CD4-positive, alpha-beta T cell (primary cell): ENCODE data around the gene TBCD. TPM values are rescaled to one million over a fixed set of nuclear protein-coding genes. Genes with fewer than 3 reads are reported as not detected.

Experiments
- ATAC-seq: fragments of 200-7000 bp; cut with Tn5 transposase; one replicate; pipeline ENCODE4 v1.10.0; 2022; ENCODE audit warnings: mild to moderate bottlenecking; ENCODE audit not compliant: poor library complexity
- CTCF ChIA-PET: fragments of 350-600 bp; sonication (Branson Sonifier 250); formaldehyde crosslinking; loops from one replicate; lab custom pipeline; 2021; ENCODE audit warnings: antibody characterized with exemption, inconsistent platforms; lab: Charles Lee
- POLR2A ChIA-PET: fragments of 350-600 bp; sonication (Branson Sonifier 250); formaldehyde crosslinking; loops from one replicate; lab custom pipeline; 2021; ENCODE audit warnings: antibody characterized with exemption, inconsistent platforms; lab: Charles Lee
- DNase-seq, 14 experiments: peaks; one replicate each; pipeline ENCODE4 v3.0.0-alpha.2; 2013 to 2020; ENCODE audit warnings: mixed read lengths in 2 of 14
- H3K27ac ChIP-seq, 2 donors: one replicate each; pipeline versions ENCODE4 v1.5.1 to v1.7.0; 2013; ENCODE audit warnings: low read length in 2 of 2, low read depth in 1 of 2, mild to moderate bottlenecking in 1 of 2
- H3K27me3 ChIP-seq, 2 experiments: 1 replicate in 1 of 2; 2 replicates in 1 of 2; pipeline versions ENCODE4 v1.6.1 to v1.7.0; 2013; ENCODE audit warnings: low read length in 2 of 2, control low read depth in 1 of 2, mild to moderate bottlenecking in 1 of 2, moderate library complexity in 1 of 2; ENCODE audit not compliant: insufficient read depth in 2 of 2, control insufficient read depth in 1 of 2
- H3K36me3 ChIP-seq: one replicate; pipeline ENCODE4 v1.6.1; 2013; ENCODE audit warnings: low read length, control low read depth; ENCODE audit not compliant: insufficient read depth
- H3K4me1 ChIP-seq: one replicate; pipeline ENCODE4 v1.6.1; 2013; ENCODE audit warnings: low read length, control low read depth; ENCODE audit not compliant: insufficient read depth
- H3K4me3 ChIP-seq: one replicate; pipeline ENCODE4 v1.5.1; 2013; ENCODE audit warnings: mild to moderate bottlenecking, low read length, moderate library complexity
- H3K9me3 ChIP-seq, 2 experiments: 1 replicate in 1 of 2; 2 replicates in 1 of 2; pipeline versions ENCODE4 v1.6.1 to v1.7.0; 2013; ENCODE audit warnings: low read length in 2 of 2, mild to moderate bottlenecking in 2 of 2, control low read depth in 1 of 2, moderate library complexity in 1 of 2; ENCODE audit not compliant: control insufficient read depth in 1 of 2, insufficient read depth in 1 of 2
- H3K27ac Mint-ChIP-seq: one replicate; pipeline ENCODE4 v1.8.0; 2020; ENCODE audit warnings: mixed read lengths
- H3K27me3 Mint-ChIP-seq: one replicate; pipeline ENCODE4 v1.8.0; 2021; ENCODE audit warnings: mixed read lengths
- H3K36me3 Mint-ChIP-seq: one replicate; pipeline ENCODE4 v1.8.0; 2021; ENCODE audit warnings: low read depth, mixed read lengths
- H3K4me1 Mint-ChIP-seq: one replicate; pipeline ENCODE4 v1.8.0; 2021; ENCODE audit warnings: low read depth, mixed read lengths
- H3K4me3 Mint-ChIP-seq: one replicate; pipeline ENCODE4 v1.8.0; 2020; ENCODE audit warnings: mild to moderate bottlenecking, mixed read lengths
- H3K9me3 Mint-ChIP-seq: one replicate; pipeline ENCODE4 v1.8.0; 2020; ENCODE audit warnings: mixed read lengths
- intact Hi-C, 2 experiments: fragments of 100-400 bp; cut with DNase I in 1 of 2; cut with micrococcal nuclease in 1 of 2; formaldehyde crosslinking; loops; one replicate each; pipeline versions ENCODE4 v1.15.1 to v1.9.0; 2023 to 2025; cut with DNase I, micrococcal nuclease
- total RNA-seq, 174 experiments: library from RNA in 2 of 174; stranded (reverse) in 2 of 174; gene quantifications; one replicate each; pipeline ENCODE4 v1.2.3 and lab custom pipeline; 2021 to 2026
- TF ChIP-seq, protein P1 (sequence below): fragments of 200-600 bp; IDR thresholded peaks from one replicate; pipeline ENCODE4 v1.8.0; 2022; ENCODE audit warnings: antibody characterized with exemption, mild to moderate bottlenecking

Gene TBCD
- total RNA-seq, 2 experiments from 2014 or later = 74.6 to 80.3 TPM

DNA sequence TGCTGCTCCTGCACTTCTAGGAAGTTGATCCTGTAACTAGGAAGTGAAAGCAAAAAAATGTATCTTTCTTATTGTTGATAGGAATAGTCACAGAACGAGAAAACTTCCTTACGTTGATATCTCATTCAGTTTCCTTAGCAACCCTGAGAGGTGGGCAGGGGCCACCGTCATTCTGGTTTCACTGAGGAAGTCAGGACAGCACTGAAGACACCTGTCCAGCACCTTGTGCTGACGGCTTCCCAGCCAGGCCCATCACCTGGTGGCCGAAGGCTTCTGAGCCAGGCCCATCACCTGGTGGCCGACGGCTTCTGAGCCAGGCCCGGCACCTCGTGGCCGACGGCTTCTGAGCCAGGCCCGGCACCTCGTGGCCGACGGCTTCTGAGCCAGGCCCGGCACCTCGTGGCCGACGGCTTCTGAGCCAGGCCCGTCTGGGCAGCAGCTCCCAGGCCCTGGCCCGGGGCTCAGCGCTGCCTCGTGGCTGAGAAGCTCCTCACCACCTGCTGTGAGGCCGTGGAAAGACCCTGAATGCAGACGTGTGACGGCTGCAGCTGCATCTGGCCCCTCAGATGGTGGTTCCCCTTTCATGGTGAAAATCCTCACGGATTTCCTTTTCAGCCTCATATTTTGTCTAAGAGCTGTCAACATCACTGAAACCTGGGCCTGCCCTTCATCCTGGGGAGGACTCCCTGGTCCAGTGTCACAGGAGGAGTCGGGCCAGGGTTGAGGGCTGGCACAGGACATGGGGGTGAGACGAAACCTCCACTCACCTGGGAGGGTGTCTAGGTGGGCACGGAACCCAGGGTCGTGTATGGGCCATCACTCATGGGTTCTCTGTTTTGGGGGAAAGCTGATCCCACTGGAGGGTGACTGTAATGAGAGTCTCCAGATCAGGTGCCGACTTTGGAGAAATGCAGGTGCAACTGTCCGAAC is 121.0 kb downstream of the TBCD start:
- peak overlapping the region; percentile 36 for H3K27ac Mint-ChIP-seq
- POLR2A ChIA-PET = no interaction called here
- peaks cover under 1% of the 10 kb centered on the region for H3K4me1 Mint-ChIP-seq
- Histone ChIP-seq H3K27me3 (no peaks in the 10 kb centered on the region), H3K4me3 (no peak overlapping the region), H3K9me3 (no peaks in the 10 kb centered on the region), H3K36me3 (peaks cover 46% of the 10 kb centered on the region), H3K4me1 (peaks cover 20% of the 10 kb centered on the region), H3K27ac (no peak overlapping the region)
- peaks cover 22% of the 10 kb centered on the region for H3K36me3 Mint-ChIP-seq
- CTCF ChIA-PET = no interaction called here
- H3K9me3 Mint-ChIP-seq = no peaks in the 10 kb centered on the region
- H3K27me3 Mint-ChIP-seq = no peaks in the 10 kb centered on the region
- H3K4me3 Mint-ChIP-seq = no peak overlapping the region
- intact Hi-C loops = no loop called here
- DNase-seq (no peak), ATAC-seq (no peak)
- TF ChIP-seq, protein P1, sequence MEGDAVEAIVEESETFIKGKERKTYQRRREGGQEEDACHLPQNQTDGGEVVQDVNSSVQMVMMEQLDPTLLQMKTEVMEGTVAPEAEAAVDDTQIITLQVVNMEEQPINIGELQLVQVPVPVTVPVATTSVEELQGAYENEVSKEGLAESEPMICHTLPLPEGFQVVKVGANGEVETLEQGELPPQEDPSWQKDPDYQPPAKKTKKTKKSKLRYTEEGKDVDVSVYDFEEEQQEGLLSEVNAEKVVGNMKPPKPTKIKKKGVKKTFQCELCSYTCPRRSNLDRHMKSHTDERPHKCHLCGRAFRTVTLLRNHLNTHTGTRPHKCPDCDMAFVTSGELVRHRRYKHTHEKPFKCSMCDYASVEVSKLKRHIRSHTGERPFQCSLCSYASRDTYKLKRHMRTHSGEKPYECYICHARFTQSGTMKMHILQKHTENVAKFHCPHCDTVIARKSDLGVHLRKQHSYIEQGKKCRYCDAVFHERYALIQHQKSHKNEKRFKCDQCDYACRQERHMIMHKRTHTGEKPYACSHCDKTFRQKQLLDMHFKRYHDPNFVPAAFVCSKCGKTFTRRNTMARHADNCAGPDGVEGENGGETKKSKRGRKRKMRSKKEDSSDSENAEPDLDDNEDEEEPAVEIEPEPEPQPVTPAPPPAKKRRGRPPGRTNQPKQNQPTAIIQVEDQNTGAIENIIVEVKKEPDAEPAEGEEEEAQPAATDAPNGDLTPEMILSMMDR = no peak

DNA sequence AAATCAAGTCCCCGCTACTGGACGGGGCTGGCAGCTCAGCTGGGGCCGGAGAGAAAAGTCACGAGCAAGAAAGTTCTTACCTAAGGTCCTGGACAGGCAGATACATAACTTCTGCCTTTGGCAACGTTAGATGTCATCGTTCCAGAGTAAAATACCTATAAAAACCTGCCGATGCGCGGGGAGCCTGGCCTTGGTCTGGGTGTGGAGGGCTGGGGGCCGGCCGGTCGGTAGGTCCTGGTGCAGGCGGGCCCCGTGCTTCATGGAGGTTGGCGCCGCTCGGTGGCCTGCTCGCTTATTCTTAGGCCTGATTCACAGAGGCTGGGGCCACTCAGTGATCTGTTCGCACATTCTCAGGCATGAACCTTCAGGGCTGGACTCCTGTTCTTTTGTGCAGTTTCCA is 121.7 kb downstream of the TBCD start:
- Histone ChIP-seq H3K4me1 (peaks cover 22% of the 10 kb centered on the region), H3K36me3 (peaks cover 46% of the 10 kb centered on the region), H3K4me3 (no peak overlapping the region), H3K27me3 (no peaks in the 10 kb centered on the region), H3K27ac (no peak overlapping the region), H3K9me3 (no peaks in the 10 kb centered on the region)
- TF ChIP-seq, protein P1 = no peak
- Mint-ChIP-seq H3K9me3 (no peaks in the 10 kb centered on the region), H3K36me3 (peaks cover 26% of the 10 kb centered on the region), H3K27ac (peak overlapping the region; percentile 36), H3K4me3 (no peak overlapping the region), H3K4me1 (peaks cover 7% of the 10 kb centered on the region), H3K27me3 (no peaks in the 10 kb centered on the region)
- ATAC-seq (no peak), DNase-seq (no peak)
- CTCF ChIA-PET = no interaction called here
- intact Hi-C loops = no loop called here
- POLR2A ChIA-PET = no interaction called here

DNA sequence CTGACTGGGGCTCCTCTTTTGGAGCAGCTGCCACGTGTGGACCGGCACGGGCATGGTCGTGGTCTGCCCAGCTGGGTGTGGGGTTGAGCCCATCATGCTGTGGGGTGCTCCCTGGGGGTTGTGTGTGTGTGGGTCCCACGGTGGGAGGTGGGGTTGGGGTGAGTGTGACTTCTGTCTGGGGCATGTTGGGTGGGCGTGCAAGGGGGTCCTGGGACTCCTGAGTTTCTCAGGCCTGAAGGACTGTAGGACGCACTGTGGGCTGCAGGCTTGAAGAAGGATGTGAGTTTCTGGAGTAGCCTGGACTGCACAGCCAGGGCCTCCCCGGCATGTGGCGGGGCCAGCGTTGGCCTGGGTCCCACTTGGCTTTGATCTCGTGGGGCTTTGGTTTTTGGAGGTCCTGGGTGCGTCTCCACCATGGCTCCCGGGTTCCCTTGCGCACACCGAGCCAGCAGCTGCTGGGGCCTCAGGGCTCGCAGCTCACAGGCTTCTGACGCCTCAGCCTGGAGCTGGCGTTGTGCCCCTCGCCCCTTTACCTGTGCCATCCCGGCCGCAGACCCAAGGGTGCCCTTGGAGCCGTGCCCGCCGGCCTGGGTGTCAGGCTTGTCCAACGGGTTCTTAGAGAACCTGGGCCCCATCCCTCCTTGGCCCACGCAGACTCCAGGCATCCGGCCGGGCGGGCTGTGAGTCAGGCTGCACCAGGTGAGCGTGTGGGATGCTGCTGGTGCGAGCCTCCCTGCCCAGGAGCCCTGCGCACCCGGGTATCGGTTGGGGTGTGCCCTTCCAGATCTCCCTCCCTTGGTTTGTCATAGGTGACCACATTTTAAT is 122.4 kb downstream of the TBCD start:
- no peaks in the 10 kb centered on the region for H3K27me3 Mint-ChIP-seq
- ChIA-PET POLR2A (no interaction called here), CTCF (no interaction called here)
- Histone ChIP-seq H3K9me3 (no peaks in the 10 kb centered on the region), H3K4me1 (peaks cover 23% of the 10 kb centered on the region), H3K27ac (no peak overlapping the region), H3K27me3 (no peaks in the 10 kb centered on the region), H3K36me3 (peaks cover 46% of the 10 kb centered on the region), H3K4me3 (no peak overlapping the region)
- H3K4me3 Mint-ChIP-seq = no peak overlapping the region
- H3K27ac Mint-ChIP-seq = no peak overlapping the region
- intact Hi-C loops = no loop called here
- peaks cover 29% of the 10 kb centered on the region for H3K36me3 Mint-ChIP-seq
- no peaks in the 10 kb centered on the region for H3K9me3 Mint-ChIP-seq
- DNase-seq (no peak), ATAC-seq (no peak)
- H3K4me1 Mint-ChIP-seq = peaks cover 12% of the 10 kb centered on the region
- TF ChIP-seq, protein P1 = no peak
